Sigmoid colon (tissue), 7 donors: ENCODE data around the gene ITM2C. TPM values are rescaled to one million over a fixed set of nuclear protein-coding genes. Genes with fewer than 3 reads are reported as not detected.

Experiments
- DNase-seq: peaks from one replicate; pipeline ENCODE4 v3.0.0-alpha.2; 2019
- H3K27ac ChIP-seq, 4 donors: fragments of 200-600 bp; sonication (generic); one replicate each; pipeline ENCODE4 v1.5.1; 2016 to 2019; ENCODE audit warnings: mild to moderate bottlenecking in 1 of 4
- H3K27me3 ChIP-seq, 3 donors: fragments of 200-600 bp; sonication (generic); one replicate each; pipeline ENCODE4 v1.5.1; 2019; ENCODE audit warnings: mild to moderate bottlenecking in 1 of 3
- H3K36me3 ChIP-seq, 4 donors: fragments of 200-600 bp; sonication (generic); one replicate each; pipeline ENCODE4 v1.5.1; 2016 to 2019
- H3K4me1 ChIP-seq, 4 donors: fragments of 200-600 bp; sonication (generic); one replicate each; pipeline ENCODE4 v1.5.1; 2017 to 2019
- H3K4me3 ChIP-seq, 4 donors: fragments of 200-600 bp; sonication (generic); one replicate each; pipeline ENCODE4 v1.5.1; 2017 to 2019; ENCODE audit warnings: mild to moderate bottlenecking in 2 of 4, moderate library complexity in 1 of 4
- H3K9me3 ChIP-seq, 4 donors: fragments of 200-600 bp in 3 of 4; sonication (generic) in 3 of 4; one replicate each; pipeline versions ENCODE4 v1.5.1 to v1.6.1; 2013 to 2019
- CTCF ChIP-seq, 4 experiments: fragments of 450-650 bp in 3 of 4; fragments of 200-600 bp in 1 of 4; IDR thresholded peaks; one replicate each; pipeline ENCODE4 v1.5.1; 2016 to 2019; ENCODE audit warnings: antibody characterized with exemption in 4 of 4, mild to moderate bottlenecking in 3 of 4, moderate library complexity in 2 of 4
- EP300 ChIP-seq, 4 donors: sonication (generic); formaldehyde crosslinking; IDR thresholded peaks; one replicate each; pipeline ENCODE4 v1.6.1; 2017; ENCODE audit warnings: antibody characterized with exemption in 4 of 4
- POLR2A ChIP-seq, 2 donors: fragments of 450-650 bp; IDR thresholded peaks; one replicate each; pipeline ENCODE4 v1.6.1; 2016; ENCODE audit warnings: antibody characterized with exemption in 2 of 2, mild to moderate bottlenecking in 2 of 2, moderate library complexity in 2 of 2
- POLR2AphosphoS5 ChIP-seq, 4 donors: sonication (generic); formaldehyde crosslinking; IDR thresholded peaks; one replicate each; pipeline ENCODE4 v1.6.1; 2017; ENCODE audit warnings: antibody characterized with exemption in 4 of 4
- WGBS, 2 donors: extraction: QIAGEN DNeasy Blood & Tissue Kit; methylation state at CpG; one replicate each; pipeline ENCODE4 v1.1.7; 2013; 5-methylcytosine and 5-hydroxymethylcytosine counted together
- intact Hi-C: fragments of 100-400 bp; cut with DNase I; formaldehyde crosslinking; loops from one replicate; pipeline ENCODE4 v1.15.1; 2023
- polyA plus RNA-seq, 3 donors: library from polyadenylated mRNA; stranded (reverse); fragments of 200-250 nt; gene quantifications; one replicate each; pipeline ENCODE4 v1.2.3, GENCODE V29; 2013
- total RNA-seq, 4 donors: library from RNA; depleted of rRNA; stranded (reverse); fragments of >200 nt; gene quantifications; one replicate each; pipeline ENCODE4 v1.1.0, GENCODE V29; 2016
- donor health status: healthy with polysubstance abuse.
- donor health status: Bipolar disorder and iron deficiency.
- donor health status: healthy.

ITM2C gene
- total and polyA plus RNA-seq, 7 donors, result 107 to 1,275 (median 206) TPM

- H3K27me3 ChIP-seq, result no peaks in the 10 kb centered on the region
- intact Hi-C loops, result no loop called here
- WGBS, 2 donors, result 83 to 87% methylated on average over 4 of the region's 4 CpGs
- DNase-seq, result no peak
- TF ChIP-seq POLR2A (IDR thresholded peaks at IDR 0.05) (no peak), CTCF (IDR thresholded peaks at IDR 0.05) (no peak)
- H3K36me3 ChIP-seq, result no peaks in the 10 kb centered on the region
- H3K4me1 ChIP-seq, result peaks cover 0 to 9% (median 4%) of the 10 kb centered on the region in 4 donors
- no peak overlapping the region for H3K27ac ChIP-seq
- H3K4me3 ChIP-seq, result no peak overlapping the region
- H3K9me3 ChIP-seq, result no peaks in the 10 kb centered on the region
Measured at GRCh38 chr2:230852113-230852512, 12.6 kb upstream of the ITM2C start.

GRCh38 chr2:230861552-230862255 lies 3.0 kb upstream of the ITM2C start:
- WGBS, 2 donors, result 65 to 81% methylated on average over 13 of the region's 13 CpGs
- DNase-seq, result no peak
- intact Hi-C loops, result loop anchor here (5.0 kb wide), 1 partner anchor 126 kb away; no protein-coding TSS in a partner anchor

GRCh38 chr2:230862292-230862691 lies 2.5 kb upstream of the ITM2C start:
- Histone ChIP-seq H3K27me3 (no peaks in the 10 kb centered on the region), H3K36me3 (no peaks in the 10 kb centered on the region), H3K4me1 (peaks cover 0 to 26% (median 22%) of the 10 kb centered on the region in 4 donors), H3K4me3 (no peak overlapping the region), H3K9me3 (no peaks in the 10 kb centered on the region), H3K27ac (no peak overlapping the region)
- DNase-seq, result no peak
- TF ChIP-seq EP300 (IDR thresholded peaks at IDR 0.05) (no peak), POLR2A (IDR thresholded peaks at IDR 0.05) (no peak), POLR2AphosphoS5 (IDR thresholded peaks at IDR 0.05) (no peak), CTCF (IDR thresholded peaks at IDR 0.05) (no peak)
- WGBS, 2 donors, result 96 to 97% methylated on average over 5 of the region's 5 CpGs
- intact Hi-C loops, result loop anchor here (5.0 kb wide), 1 partner anchor 125 kb away; no protein-coding TSS in a partner anchor

More at GRCh38 chr2:230861552-230862255, 3.0 kb upstream of the ITM2C start:
- no peaks in the 10 kb centered on the region for H3K27me3 ChIP-seq
- H3K4me3 ChIP-seq, result no peak overlapping the region
- no peak for TF ChIP-seq CTCF (IDR thresholded peaks at IDR 0.05)
- TF ChIP-seq EP300 (IDR thresholded peaks at IDR 0.05), result no peak
- no peak for TF ChIP-seq POLR2AphosphoS5 (IDR thresholded peaks at IDR 0.05)
- no peak for TF ChIP-seq POLR2A (IDR thresholded peaks at IDR 0.05)
- H3K9me3 ChIP-seq, result no peaks in the 10 kb centered on the region
- H3K4me1 ChIP-seq, result peaks cover 0 to 20% (median 16%) of the 10 kb centered on the region in 4 donors
- H3K27ac ChIP-seq, result no peak overlapping the region
- H3K36me3 ChIP-seq, result no peaks in the 10 kb centered on the region

GRCh38 chr2:230863031-230863430 lies 1.7 kb upstream of the ITM2C start:
- no peaks in the 10 kb centered on the region for H3K9me3 ChIP-seq
- DNase-seq, result no peak
- no peaks in the 10 kb centered on the region for H3K27me3 ChIP-seq
- H3K4me1 ChIP-seq, result peaks cover 0 to 34% (median 30%) of the 10 kb centered on the region in 4 donors
- no peaks in the 10 kb centered on the region for H3K36me3 ChIP-seq
- H3K27ac ChIP-seq, result no peak overlapping the region
- no peak for TF ChIP-seq POLR2A (IDR thresholded peaks at IDR 0.05)
- no peak for TF ChIP-seq POLR2AphosphoS5 (IDR thresholded peaks at IDR 0.05)
- TF ChIP-seq EP300 (IDR thresholded peaks at IDR 0.05), result no peak
- no peak for TF ChIP-seq CTCF (IDR thresholded peaks at IDR 0.05)
- intact Hi-C loops, result loop anchor here (5.0 kb wide), 1 partner anchor 124 kb away; no protein-coding TSS in a partner anchor
- H3K4me3 ChIP-seq, result no peak overlapping the region
- WGBS, 2 donors, result 75 to 86% methylated on average over 8 of the region's 8 CpGs
